ENCODE results near the gene ATG14.
"Not testable (repeated sequence)": the region's sequence is repeated elsewhere in the genome, so short reads cannot be mapped to it uniquely, and the experiment has no call there.

ATG14 gene

DNA sequence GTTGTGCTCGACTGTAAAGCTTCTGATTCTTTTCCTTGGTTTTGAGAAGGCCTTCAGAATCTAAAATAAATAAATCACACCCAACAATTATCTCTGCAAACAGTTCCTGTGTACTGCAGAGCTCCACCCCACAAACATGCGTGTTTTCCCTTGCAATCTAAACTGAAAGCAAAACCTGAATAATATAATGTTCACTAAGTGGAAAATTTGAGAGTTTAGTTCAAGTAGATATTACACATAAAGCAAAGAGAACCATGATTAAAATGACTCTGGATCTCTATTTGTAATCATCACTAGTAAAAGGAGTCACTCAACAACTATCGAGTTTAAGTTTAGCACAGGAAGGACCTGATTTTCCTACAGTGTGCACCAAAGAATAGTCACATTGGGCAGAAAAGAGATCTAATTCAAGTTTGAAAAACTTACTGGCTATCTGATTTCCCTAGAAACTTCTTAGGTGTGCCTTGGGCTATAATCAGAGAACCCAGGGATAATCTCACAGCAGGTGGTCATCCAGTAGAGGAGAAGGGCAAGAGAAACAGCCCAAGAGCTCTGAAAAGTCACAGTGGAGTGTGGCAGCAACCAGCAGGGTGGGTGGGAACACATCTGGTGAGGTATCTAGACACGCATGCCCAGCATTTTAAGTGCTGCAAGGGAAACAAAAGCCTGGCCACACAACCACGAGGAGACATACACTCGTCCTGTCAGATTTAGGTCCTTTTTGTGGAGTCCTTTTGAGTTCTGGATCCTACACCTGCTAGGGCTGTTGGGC, 25.4 kb downstream of the ATG14 start:
- DNase-seq = peak; percentile 34

DNA sequence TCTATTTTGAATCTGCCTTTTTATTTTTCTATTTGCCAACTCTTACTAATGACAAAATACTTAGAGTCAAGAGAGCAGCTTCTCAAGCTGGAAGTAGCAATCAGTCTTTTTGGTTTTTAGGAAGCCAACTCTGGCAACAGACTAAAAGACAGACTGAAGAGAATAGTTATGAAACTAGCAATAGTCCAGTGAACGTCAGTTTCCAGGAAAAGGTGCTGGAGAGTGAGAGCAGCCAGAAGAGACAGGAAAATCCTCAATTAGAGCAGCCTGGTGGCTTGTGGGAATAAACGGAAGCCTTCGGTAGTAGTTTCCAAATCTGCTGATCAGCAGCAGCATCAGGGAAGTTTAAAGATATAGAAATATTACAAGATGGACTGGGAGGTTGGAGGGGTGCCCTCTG, 27.1 kb downstream of the ATG14 start:
- DNase-seq = no peak

DNA sequence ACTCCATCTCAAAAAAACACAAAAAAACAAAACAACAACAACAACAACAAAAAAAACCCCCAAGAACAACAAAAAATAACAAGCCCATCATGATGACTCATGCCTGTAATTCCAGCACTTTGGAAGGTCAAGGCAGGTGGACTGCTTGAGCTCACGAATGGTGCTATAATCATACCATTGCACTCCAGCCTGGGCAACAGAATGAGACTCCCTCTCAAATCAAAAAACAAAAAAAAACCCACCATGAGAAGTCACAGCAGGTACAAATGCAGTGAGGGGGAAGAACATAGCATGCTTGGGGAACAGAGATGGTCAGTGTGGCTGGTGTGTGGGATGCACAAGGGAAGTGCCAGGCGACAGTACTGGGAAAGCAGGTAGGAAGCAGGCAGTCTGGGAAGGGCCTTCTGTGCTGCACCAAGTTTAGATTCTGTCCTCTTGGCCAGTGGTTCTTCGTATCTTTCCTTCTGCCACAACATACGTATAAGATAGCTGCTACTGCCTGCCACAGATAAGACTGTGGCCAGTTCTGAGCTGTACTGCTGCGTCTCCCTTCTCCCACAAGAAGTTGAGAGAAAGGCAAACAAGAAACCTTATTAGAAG, 28.0 kb downstream of the ATG14 start:
- no peak for DNase-seq

DNA sequence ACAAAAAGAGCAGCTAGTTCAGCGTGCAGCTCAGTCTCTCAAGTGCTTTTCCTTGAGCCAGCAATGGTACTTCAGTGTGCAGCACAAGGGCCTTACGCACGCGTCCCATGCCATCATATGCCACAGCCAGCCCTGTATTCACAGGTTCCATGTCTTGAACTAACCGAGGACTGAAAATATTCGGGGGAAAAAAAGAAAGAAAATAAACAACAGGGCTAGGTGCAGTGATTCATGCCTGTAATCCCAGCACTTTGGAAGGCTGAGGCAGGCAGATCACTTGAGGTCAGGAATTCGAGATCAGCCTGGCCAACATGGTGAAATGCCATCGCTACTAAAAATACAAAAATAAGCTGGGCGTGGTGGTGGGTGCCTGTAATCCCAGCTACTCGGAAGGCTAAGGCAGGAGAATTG, 28.6 kb downstream of the ATG14 start:
- DNase-seq = not testable (repeated sequence)

DNA sequence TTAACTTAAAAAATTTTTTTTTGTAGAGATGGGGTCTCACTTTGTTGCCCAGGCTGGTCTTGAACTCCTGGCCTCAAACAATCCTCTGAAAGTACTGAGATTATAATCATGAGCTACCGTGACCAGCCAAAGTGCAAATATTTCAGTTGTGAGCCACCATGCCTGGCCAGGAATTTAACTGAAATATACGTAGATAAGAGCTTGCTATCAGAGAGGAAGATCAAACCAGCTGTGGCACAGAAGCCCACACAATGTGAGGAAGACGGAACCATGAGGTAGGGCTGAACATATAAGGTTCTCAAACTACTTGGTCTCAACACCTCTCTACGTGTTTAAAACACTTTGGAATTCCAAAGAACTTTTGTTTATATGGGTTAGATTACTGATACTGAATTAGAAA, 29.1 kb downstream of the ATG14 start:
- no peak for DNase-seq

DNA sequence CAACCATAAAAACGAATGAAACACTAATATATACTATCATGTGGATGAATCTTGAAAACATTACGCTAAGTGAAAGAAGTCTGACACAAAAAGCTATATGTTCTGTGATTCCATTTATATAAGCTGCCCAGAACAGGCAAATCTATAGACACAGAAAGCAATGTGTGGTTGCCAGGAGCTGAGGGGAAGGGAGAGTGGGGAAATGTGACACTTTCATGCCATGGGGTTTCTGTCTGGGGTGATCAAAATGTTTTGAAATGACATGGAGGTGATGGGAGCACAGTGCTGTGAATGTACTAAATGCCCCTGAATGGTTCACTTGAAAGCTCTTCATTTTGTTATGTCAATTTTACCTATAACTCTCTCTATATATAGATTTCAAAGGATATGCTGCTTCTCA, 30.1 kb downstream of the ATG14 start:
- no peak for DNase-seq

DNA sequence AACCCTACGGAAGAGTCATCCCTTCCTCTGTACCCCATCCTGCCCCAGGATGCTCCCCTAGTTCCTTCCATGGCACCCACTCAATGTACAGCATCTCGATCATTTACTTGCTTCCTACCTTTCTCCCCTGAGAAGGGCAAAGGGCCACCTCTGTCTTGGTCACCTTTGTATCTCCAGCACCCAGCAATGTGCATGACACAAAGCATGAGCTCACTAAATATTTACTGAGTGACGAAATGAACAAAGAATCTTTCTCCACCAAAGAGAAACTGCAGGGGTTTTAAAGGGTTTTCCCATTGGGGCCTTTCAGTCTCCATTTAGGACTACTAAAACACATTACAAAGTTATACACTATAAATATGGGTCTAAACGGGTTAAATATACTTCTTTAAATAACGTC, 30.6 kb downstream of the ATG14 start:
- DNase-seq = no peak

DNA sequence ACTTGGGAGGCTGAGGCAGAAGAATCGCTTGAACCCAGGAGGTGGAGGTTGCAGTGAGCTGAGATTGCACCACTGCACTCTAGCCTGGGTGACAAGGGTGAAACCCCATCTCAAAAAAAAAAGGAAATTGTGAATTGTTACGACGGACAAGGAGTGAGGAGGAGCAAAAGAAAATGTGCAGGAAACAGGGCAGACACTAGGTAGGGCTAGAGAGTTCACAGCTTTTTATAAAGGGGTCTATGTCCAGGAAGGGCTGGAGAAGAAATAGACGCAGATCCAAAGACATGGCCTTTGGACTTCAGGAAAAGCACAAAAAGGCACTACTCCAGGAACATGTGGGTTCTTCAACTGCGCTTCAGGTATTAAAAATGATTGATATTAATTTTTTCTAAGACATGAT, 34.4 kb downstream of the ATG14 start:
- DNase-seq = no peak

DNA sequence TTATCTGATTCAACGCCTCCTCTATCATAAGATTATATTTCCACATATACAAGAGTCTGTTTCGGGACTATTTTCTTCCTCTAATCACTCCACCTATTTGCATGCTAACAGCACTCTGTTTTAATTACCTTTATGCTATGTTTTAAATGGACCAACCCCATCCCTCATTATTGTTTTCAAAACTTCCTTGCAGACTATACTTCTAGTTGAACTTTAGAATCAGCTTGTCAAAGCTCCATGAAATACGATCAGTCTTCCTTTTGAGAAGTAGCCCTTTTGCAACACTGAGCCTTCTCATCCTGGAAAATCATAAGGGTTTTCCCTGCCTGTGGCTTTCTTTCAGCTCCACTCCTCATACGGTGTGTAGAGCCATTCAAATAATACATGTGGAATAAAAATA, 36.9 kb downstream of the ATG14 start:
- DNase-seq = no peak

DNA sequence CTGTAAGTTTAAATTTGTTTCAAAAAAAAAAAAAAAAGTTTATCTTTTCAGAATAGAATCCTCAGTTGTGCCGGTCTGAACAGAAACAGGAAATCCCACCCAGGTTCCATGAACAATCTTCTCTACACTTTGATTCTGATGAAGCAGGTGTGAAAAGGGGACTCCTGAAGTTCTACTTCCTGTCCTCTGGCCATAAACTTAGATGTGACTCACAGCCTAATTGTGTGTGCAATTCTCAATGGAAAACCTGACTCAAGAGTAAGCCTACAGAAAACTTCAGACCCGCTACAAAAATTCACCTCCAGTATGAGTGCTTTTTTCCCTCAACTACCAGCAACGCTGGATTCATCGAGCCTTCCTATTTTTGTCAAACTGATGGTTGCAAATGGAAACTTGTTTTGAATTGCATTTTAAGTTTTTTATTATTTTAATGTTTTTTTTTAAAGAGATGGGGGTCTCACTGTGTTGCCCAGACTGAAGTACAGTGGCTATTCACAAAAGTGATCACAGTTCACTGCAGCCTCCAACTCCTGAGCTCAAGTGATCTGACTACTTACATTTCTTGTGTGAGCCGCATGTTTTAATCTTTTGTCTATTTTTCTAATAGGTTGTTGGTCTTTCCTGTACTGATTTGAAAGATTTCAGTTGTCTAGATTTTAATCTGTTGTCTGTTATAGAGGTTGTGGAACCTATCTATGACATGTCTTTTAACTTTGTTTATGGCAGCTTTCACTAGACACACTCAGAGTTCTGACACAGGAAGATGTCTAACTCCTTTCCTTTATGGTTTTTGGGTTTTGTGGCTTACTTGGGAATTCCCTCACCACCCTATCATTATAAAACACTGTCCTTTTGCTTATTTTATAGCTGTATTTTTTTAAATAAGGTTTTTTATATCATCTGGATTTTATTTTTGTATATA, 37.6 kb downstream of the ATG14 start:
- DNase-seq = peak; percentile 29

DNA sequence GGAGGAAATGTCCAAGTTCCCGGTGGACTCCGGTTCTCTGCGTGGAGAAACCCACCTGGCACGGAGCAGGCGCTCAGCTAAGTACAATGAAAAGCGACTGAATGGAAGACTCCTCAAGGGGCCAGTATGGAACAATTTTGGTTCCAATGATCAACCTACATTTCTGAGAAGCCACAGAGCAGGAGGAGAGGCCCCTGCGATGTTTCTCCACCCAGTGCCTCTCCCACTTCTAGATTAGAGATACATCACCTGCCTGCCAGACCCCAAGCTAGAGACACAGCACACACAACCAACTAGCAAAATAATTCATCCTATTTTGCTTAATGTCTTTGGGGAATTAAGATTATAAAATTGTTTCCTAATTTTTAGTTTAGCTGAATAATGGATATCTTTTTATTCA, 38.8 kb downstream of the ATG14 start:
- no peak for DNase-seq

DNA sequence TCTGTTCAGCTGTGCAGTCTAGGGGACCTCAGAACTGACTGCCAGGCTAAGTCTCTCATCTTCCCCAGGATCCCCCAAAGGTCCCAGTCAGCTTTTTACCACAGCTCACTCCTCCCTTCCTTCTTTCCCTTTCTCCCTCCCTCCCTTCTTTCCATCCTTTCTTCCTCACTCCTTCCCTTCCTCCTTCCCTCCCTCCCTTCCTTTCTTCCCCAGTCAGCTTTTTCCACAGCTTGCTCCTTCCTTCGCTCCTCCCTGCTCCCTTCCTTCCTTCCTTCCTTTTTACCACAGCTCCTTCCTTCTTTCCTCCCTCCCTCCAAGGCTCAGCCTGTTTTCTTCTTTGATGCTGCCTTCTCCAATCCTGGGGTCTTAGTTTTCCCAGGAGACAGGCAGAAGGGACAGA, 39.2 kb downstream of the ATG14 start:
- no peak for DNase-seq

DNA sequence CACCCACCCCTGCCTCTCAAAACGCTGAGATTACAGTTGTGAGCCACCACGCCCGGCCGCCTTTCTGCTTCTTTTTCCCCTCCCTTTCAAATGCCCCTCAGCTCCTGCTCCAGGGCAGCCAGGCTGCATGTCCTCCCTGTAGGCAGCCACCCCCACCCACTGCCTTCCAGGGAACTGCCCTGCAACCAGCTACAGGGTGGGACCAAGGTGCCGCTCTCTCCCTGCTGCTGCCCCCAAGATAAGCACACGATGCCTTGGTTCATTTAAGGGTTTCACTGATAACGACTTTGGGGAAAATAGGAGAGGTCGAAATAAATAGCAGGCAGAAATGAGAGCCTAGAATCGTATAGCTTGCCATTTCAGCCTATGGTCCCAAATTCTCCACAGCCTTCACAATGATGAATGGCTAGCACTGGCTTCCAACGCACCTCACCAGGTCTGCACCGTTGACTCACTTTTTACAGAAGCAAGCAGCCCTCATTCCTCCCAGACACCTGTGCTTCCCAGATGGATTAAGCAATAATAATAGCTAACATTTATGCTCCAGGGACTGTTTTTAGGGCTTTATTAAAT, 40.7 kb downstream of the ATG14 start:
- DNase-seq = no peak

DNA sequence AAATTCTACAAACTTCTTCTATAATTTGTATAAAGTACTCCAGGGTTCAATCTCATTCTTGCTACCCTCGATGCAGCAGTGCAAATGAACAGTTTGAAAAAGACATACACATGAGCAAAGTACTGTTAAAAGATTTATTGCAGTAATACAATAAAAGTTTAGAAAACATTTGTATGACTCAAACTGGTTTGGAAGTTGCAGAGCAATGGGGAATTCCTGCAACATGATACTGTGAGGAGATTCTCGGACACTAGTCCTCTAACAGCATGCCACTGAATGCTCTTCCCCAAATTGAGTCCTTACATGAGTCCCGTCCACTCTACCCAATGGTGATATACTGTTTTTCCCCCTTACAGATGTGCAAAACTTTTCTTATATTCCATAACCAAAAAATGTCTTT, 45.4 kb downstream of the ATG14 start:
- DNase-seq = no peak

DNA sequence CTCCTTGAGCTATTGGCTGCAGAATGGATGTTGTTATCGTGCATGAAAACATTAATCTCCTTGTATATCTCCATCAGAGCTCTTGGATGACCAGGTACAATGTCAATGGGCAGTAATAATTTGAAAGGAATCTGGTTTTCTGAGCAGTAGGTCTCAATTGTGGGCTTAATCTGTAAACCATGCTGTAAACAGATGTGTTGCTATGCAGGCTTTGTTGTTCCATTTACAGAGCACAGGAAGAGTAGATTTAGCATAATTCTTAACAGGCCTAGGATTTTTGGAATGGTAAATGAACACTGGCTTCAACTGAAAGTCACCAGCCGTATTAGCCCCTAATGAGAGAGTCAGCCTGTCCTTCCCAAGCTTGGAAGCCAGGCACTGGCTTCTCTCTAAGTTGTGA, 50.4 kb downstream of the ATG14 start:
- DNase-seq = no peak

DNA sequence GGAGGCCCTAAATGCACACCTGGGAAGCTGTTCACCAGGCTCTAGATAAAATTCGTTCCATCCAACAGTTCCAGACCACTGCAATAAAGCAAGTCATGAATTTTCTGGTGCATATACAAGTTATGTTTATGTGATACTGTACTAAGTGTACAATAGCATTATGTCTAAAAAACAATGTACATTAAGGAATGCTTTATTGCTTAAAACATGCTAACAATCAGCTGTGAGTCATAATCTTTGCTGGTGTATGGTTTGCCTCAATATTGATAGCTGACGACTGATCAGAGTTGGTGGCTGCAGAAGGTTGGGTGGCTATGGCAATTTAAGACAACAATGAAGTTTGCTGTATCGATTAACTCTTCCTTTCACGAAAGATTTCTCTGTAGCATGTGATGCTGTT, 52.3 kb downstream of the ATG14 start:
- no peak for DNase-seq

DNA sequence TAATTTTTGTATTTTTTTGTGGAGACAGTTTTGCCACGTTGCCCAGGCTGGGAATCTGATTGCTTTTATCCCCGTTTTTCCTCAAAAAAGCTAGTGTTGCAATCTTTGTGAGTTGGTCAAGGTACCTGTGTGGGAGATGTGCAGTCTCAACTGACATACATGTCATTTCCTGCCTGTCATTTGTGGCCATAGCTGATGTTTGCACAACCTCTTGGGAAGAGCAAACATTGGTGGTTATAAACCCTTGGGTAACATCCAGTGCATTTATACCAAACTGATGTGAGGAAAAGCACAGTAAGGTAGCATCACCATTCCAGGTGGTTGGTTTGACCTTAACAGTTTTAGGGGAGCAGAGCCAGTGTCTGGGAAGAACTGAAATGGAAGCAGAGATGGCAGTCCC, 54.7 kb downstream of the ATG14 start:
- DNase-seq = no peak

DNA sequence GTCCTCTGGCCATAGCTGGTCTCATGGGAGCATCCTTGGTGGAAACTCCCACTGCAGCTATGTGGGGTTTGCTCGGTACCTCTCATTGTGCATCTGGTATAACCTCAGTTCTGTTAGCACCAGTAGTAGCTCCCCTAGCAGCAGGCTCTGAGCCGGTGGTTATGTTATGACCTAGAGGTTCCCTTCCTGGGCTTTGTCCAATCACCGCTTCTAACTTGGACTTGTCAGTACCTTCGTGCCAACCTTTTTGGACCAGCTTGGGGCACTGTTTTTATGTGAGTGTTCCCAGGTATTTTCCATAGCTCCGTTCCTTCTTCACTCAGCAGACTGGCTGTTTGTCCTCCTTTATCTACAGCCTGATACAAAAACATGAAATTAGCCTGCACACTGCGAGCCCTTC, 55.7 kb downstream of the ATG14 start:
- DNase-seq = no peak

DNA sequence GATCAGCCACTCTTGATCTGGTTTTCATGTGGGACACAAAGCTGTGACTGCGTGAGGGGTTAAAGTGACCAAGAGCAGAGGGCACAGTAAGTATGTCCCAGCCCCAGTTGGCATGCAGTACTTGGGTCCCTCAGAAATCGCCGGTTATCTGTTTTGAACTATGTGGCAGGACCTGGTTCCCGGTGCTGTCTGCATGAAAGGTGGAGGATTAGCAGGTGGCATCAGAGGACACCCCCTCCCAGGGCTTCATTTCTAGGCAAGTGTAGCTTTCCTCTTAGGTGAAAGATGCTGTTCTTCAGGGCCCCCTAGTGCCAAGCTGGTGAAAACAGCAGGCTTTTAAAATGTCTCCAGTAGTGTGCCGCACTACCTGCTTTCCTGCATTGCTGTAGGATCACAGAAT, 57.1 kb downstream of the ATG14 start:
- DNase-seq = peak; percentile 69

DNA sequence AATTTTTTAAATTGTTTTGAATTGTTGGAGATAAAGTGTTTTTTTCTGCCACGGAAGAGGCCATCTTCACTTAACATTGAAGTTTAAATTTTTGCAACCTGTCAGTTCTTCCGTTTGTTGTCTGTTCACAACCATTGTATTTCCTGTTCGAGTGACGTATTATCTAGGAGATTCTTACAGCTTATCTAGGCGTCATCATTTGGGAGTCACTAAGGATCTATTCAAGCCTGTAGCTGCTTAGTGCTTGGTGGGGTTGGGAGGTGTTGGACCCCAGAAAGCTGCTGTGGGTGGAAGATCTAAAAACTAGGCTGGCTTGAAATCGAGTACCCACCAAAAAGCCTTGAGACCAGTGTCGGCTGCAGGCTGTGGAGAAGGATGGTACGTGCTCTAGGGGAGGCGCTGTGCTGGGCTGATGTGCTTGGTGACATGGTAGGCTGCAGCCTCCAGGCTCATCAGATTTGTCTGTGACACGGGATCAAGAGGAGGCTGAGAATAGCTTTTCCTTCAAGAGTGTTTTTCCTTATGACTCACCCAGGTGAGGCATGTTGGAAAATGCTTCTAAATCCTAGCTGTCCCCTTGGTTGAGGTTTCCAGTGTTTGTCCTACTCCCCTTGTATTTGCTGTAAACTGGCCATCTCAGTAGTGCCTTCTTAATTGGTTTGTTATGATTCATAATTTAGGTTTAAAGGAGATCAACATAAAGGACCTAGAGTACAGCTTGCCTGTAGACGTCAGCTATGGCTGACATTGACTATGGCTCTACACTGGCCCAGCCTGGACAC, 57.8 kb downstream of the ATG14 start:
- DNase-seq = peak; percentile 20

DNA sequence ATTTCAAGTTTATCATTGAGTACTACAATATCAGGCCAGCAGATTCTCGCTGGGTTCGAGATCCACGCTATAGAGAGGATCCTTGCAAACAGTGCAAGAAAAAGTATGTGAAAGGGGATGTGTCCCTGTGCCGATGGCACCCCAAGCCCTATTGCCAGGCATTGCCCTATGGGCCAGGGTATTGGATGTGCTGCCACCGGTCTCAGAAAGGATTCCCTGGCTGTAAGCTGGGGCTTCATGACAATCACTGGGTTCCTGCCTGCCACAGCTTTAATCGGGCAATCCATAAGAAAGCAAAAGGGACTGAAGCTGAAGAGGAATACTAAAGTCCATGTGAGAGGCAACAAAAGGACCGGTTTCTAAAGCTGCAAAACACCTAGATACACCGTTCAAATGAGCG, 59.4 kb downstream of the ATG14 start:
- no peak for DNase-seq

DNA sequence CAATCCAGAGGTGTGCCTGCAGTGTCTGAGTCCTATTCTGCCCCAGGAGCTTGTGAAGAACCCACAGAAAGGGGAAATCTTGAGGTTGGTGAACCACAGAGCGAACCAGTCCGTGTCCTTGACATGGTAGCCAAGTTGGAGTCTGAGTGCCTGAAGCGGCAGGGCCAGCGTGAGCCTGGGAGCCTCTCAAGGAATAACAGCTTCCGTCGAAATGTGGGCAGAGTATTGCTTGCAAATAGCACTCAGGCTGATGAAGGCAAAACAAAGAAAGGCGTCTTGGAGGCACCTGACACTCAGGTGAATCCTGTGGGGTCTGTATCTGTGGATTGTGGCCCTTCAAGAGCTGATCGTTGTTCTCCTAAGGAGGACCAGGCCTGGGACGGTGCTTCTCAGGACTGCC, 60.5 kb downstream of the ATG14 start:
- DNase-seq = no peak

DNA sequence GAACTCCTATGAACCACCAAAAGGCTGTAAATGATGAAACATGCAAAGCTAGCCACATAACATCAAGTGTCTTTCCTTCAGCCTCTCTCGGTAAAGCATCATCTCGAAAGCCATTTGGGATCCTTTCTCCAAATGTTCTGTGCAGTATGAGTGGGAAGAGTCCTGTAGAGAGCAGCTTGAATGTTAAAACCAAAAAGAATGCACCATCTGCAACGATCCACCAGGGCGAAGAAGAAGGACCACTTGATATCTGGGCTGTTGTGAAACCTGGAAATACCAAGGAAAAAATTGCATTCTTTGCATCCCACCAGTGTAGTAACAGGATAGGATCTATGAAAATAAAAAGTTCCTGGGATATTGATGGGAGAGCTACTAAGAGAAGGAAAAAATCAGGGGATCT, 61.2 kb downstream of the ATG14 start:
- DNase-seq = no peak
